Activated T-helper 1 cell treated with anti-CD3 and anti-CD28 coated beads, Interleukin-2, amount 50 U/mL, for 16 hours (primary cell): ENCODE data around the gene PCNP.
"Not testable (repeated sequence)": the region's sequence is repeated elsewhere in the genome, so short reads cannot be mapped to it uniquely, and the experiment has no call there.

ENCODE experiments used
- DNase-seq, 2 donors: peaks; one replicate each; pipeline ENCODE4 v3.0.0-alpha.2; 2020; ENCODE audit warnings: low read depth in 1 of 2, low spot score in 1 of 2

The PCNP gene

DNA sequence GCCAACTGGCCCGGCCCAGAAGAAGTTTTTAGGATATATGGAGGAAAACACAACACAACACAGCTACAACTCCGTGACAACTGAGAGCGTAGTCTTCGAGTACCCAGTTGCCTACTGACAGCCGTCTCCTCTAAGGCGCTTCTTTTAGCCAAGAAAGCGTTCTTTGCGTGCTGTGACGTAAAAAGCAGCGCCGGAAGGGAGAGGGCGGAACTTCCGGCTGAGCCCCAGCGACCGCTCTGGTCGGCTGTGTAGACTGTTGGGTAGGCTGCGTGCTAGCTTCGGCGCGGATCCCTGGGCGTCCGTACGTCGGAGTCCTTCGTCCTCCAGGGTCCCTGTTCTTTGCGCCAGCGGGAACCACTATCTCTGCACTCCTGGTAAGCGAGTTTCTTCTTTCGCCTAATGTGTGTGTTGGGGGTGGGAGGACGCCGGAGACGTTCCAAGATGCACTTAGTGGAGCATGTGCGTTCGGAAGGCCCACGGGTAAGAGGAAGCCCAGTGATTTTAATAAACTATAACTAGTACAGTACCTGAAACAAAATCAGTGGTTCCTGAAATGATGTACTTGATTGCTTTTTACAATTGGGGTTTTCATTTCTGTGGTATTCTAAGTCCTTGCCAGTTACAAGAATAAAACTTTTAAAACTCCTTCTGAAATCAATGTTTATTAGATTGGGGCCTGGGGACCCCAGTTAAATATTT, 12.2 kb upstream of the PCNP start, which contains the start of gene TRMT10C:
TRMT10C (plus strand) TSS at position 239 of the 699 bp plus-strand sequence. CDS start 2,914 bp downstream, outside the sequence.
- DNase-seq, result peak; percentile 85

DNA sequence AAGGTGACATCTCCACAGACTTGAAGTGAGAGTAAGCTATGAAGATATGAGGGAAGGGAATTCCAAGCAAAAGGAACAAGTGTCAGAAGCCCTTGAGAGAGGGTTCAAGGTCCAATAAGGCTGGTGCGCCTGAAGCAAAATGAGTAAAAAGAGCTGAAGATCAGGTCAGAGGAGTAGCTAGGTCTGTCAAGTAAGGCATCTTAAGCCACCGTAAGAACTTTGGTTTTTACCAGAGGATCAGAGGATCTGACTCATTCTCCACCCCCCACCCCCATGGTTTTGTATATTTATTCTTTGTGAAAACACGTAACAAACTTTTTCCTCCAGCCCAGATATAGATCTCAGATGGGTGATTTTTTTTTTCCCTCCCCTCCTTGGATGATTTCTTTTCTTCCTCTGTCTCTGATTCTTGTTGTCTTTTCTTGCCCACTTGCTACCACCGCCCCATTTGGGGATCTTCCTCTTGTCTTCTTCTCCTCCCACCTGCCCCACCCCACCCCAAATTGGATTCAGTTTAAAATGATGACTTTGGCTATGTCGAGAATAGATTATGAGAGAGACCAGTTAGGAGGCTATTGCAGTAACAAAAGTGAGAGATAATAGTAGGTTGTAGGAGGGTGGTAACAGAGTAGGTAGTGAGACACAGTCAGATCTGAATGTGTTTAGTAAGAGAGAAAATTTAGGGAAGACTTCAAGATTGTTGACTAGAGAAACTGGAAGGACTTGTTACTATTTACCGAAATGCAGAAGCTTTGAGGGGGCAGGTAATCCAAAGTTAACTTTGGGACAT, 6.3 kb upstream of the PCNP start:
- no peak for DNase-seq

DNA sequence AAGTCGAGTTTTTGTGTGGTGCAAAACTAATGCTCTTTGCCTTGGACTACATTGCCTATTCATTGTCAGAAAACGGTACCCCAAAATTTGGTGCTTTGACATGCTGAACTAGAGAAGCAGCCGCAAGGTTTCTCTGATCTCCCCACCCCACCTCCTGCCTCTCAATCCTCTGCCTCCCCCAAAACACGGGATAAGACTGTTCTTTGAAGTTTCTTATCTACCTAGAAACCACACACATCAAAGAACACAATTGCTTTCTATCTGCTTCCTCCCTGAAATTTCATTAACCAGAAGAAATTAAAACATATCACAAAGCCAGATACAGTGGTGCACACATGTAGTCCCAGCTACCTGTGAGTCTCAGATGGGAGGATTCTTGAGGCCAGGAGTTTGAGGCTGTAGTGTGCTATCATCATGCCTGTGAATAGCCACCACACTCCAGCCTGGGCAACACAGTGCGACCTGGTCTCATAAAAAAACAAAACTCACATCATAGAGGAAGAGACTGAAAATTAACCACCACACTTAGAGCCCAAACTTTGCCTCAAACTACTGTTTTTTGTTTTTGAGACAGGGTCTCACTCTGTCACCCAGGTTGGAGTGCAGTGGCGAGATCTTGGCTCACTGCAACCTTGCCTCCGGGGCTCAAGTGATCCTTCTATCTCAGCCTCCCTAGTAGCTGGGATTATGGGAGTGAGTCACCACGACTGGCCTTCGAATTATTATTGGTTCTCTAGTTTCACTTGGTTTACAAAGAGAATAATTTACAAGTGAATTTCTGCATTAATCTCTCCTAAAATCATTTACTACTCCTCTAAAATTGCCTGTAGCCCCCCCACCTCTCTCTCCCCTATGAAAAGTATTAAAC, 2.7 kb upstream of the PCNP start:
- DNase-seq, result no peak

DNA sequence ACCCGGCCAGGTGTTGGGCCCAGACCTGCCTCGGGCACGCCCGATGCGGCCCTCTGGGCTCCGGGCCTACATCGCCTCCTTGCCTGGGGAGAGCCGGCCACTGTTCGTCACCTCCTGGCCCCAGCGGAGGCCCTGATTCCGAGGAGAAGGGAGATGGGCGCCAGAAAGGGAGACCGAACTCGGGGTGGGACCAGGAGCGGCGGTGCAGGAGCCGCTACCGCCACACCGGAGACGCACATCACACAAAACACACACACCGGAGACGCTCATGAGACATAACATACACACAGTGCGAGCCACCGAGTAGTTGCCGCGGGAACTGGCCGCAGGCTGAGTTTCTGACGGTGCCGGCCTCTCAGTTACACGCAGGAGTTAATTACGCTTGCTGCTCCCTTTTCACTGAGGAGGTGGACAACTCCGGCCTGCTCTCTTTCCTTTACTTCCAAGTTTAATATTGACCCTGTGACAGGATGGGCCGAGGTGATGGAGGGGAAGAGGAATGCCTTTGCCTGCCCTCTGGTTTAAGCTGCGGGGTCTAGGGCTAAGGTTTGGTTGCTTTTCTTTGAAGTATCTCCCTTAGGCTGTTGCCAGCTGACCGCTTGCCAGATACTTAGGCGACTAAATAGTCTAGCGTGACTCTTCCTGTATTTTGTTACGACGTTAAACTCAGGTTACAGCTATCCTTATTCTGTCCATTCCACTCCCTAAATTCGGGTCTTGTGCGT, 570 bp downstream of the PCNP start:
- DNase-seq, result peak in 1 of 2 donors; percentile 30

DNA sequence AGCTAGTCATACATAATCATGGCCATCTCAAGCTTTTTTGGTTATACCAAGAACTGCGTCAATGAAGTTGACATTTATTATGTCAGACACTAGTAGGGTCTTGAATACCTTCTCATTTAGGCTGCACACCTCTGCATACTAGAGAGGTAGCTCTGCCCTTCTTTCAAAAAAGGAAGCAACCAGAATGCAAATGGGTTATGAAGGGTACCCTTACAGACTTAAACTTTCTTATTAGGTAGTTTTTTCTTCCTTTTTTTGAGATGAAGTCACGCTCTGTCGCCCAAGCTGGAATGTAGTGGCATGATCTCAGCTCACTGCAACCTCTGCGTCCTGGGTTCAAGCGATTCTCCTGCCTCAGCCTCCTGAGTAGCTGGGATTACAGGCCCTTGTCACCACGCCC, 3.3 kb downstream of the PCNP start:
- DNase-seq, result no peak

DNA sequence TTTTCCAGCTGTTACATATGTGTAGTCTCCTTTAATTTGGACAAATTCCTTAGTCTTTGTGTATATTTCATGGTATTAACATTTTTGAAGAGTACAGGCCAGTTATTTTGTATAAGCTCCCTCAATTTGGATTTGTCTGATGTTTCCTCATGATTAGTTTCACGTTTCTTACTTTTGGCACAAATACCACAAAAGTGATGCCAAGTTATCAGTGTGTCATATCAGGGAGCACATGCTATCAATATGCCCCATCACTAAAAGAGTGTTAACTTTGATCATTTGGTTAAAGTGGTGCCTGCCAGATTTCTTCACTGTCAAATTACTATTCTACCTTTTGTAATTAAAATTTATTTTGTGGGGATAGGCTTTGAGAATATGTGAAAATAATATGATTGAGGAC, 14.6 kb downstream of the PCNP start:
- DNase-seq, result no peak

DNA sequence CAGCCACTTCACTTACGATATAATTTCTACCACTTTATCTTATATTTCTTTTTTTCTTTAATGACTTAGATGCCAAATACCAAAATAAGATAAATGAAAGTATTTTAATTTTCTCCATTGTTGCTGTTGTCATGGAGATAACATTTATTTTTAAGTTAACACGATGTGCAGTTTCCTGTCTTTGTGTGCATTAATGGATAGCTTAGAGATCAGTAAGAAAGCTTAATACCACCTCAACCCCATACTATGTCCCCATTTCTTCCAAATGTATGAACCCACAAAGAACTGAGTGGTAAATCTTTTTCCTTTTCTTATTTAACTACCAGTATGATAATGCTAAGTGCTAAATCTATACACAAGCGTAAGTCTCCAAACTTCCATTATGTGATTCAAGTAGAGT, 17.1 kb downstream of the PCNP start:
- no peak for DNase-seq

DNA sequence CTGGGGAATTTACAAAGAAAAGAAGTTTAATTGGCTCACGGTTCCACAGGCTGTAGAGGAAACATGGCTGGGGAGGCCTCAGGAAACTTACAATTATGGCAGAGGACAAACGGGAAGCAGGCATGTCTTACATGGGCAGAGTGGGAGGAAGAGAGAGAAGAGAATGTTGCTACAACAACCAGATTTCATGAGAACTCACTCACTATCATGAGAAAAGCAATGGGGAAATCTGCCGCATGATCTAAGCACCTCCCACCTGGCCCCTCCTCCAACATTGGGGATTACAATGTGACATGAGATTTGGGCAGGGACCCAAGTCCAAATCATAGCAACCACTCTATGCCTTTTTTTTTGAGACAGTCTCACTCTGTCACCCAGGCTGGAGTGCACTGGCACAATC, 28.8 kb downstream of the PCNP start:
- DNase-seq, result no peak

DNA sequence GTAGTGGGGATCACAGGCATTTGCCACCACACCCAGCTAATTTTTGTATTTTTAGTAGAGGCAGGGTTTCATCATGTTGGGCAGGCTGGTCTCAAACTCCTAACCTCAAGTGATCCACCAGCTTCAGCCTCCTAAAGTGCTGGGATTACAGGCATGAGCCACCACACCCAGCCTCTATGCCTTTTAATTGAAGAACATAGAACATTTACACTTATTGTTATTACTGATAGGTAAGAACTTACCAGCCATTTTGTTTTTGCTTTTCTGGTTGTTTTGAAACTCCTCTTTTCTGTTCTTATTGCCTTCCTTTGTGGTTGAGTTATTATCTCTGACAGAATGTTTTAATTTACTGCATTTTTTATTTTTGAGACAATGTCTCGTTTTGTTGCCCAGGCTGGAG, 29.2 kb downstream of the PCNP start:
- DNase-seq, result no peak

DNA sequence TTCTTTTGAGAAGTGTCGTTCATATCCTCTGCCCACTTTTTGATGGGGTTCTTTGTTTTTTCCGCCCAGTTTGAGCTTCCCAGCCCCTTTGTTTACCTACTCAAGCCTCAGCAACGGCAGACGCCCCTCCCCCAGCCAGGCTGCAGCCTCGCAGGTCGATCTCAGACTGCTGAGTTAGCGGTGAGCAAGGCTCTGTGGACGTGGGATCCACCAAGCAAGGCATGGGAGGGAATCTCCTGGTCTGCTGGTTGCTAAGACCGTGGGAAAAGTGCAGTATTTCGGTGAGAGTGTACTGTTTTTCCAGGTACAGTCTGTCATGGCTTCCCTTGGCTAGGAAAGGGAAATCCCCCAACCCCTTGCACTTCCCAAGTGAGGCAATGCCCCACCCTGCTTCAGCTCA, 31.4 kb downstream of the PCNP start:
- not testable (repeated sequence) for DNase-seq

DNA sequence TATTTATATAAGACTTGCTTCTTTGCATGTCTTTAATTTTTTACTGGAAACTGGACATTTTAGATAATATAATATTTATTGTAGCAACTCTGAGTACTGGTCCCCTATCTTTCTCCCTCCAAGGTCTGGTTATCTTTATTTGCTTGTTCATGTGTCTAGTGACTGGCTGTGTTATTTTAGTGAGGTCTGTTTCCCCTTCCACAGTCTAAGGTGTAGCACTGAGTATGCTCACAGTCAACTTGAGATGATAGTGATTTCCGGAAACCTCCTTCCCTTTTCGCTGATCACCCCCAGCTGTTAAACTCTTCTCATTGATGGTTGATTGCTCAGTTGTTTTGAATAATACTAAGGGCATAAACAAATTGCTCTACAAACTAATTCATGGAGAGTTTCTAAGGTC, 37.0 kb downstream of the PCNP start:
- DNase-seq, result no peak

DNA sequence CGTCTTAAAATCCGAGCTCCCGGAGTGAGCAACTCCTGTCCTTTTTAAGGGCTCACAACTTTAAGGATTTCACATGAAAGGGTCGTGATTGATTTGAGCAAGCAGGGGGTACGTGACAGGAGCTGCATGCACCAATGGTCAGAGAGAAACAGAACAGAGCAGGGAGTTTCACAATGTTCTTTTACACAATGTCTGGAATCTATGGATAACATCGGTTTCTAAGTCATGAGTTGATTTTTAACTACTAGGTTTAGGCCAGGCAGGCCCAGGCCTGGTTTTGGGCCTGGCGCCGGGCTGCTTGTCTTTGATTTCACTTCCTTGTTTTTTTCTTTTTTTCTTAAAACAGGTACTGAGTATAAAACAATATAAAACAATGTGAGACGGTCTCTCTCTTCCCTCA, 39.0 kb downstream of the PCNP start:
- DNase-seq, result not testable (repeated sequence)

DNA sequence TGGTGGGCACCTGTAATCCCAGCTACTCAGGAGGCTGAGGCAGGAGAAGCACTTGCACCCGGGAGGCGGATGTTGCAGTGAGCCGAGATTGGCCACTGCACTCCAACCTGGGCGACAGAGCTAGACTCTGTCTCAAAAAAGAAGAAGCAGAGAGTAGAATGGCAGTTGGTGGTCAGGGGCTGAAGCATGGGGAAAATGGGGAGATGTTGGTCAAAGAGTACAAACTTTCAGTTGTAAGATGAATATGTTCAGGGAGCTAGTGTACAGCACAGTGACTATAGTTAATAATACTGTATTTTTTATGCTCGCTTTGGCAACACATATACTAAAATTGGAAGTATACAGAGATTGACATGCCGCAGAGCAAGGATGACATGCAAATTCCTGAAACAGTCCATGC, 41.5 kb downstream of the PCNP start:
- DNase-seq, result no peak

DNA sequence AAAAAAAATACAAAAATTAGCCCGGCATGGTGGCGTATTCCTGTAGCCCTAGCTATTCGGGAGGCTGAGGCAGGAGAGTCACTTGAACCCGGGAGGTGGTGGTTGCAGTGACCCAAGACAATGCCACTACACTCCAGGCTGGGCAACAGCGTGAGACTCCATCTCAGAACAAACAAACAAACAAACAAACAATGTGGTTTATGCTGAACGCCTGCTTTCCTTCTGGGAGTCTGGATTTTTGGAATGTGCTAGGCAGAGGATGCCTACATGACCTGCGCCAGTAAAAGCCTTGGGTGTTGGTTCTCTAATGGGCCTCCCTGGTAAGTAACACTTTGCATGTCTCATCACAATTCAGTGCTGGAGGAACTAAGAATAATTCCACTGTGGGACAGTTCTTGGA, 43.5 kb downstream of the PCNP start:
- DNase-seq, result no peak

DNA sequence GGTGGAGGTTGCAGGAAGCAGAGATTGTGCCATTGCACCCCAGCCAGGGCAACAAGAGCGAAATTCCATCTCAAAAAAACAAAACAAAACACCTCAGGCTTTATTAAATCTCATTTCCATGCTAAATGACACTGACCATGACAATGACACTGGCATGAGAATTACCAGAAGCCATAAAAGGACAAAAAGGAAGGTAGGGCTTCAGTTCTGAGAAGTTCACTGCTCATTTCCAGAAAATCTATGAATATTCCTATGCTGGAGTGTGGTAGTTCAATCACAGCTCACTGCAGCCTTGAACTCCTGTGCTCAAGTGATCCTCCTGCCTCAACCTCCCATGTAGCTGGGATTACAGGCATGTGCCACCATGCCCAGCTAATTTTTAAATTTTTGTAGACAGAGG, 44.7 kb downstream of the PCNP start:
- DNase-seq, result no peak

DNA sequence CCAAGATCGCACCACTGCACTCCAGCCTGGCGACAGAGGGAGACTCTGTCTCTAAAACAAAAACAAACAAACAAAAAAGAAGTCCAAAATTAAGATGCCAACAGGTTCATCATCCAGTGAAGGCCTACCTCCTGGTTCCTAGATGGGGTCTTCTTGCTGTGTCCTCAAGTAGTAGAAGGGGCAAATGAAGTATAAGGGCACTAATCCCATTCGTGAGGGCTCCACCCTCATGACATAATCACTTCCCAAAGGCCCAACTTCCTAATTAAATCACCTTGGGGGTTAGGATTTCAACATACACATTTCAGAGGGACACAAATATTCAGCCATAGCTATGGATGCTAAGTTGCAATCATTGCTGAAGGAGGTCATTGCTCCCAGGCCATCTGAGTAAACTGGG, 45.8 kb downstream of the PCNP start:
- no peak for DNase-seq

DNA sequence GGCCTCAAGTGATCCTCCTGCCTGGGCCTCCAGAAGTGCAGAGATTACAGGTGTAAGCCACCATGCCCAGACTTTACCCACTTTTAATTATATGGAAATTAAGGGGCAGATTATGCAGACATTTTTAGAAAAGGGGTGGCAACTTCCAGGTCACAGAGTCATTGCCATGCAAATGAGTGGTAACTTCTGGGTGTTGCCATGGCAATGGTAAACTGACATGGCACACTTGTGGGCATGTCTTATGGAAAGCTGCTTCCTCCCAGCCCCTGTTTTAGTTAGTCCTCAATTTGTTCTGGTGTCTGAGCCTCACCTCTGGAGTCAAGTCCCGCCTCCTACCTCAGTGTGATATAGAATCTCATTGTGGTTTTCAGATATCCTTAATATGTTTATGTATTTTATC, 49.7 kb downstream of the PCNP start:
- no peak for DNase-seq

DNA sequence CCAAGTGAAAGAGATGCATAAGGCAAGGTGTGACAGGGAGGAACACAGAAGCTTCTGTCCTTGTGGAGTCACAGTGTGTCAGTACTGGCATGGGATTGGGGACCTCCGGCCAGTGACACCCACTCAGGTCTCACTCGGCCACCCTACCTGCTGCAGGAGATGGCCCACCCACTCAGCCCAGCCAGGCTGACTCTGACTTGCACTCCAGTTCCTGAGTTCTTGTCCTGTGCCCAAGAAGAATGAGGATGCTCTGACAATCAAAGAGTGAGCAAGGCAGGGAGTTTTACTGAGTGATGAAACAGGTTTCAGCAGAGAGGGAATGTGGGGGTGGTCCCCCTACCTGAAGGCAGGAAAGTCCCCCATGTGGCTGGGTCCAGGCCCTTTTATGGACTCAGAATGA, 50.9 kb downstream of the PCNP start:
- no peak for DNase-seq

DNA sequence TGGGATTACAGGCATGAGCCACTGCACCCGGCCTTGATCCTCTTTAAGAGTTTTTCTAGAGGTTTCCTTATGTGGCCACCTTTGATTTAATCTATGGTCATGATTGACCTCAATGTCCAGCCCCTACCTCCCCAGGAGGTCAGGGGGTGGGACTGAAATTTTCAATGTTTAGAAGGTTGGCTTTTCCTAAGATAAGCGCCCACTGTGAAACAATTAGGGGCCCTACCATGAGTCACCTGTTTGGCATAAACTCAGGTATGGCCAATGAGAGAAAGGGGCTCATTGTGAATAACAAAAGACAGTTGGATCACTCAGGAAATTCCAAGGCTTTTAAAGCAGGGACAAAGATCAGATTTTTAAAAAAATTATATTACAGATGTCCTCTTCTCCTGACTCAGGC, 51.9 kb downstream of the PCNP start:
- DNase-seq, result no peak

DNA sequence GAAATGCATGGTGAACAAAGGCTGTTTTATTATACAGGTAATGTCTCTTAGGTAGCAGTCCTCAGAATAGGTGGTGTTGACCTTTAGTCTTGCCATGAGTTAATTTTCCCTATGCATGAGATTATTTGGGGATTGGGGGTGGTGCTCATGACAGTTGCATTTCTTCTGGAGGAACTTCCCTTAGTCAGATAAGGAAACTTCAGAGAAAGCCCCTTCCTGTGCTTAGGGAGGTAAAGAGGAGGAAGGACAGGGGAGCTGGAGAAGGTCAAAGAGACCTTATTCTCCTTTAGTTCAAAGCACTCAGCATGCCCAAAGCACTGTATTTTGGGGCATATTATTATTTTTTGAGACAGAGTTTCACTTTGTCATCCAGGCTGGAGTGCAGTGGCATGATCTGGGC, 55.2 kb downstream of the PCNP start:
- no peak for DNase-seq
